ENCODE measurements around the gene RNASE11. TPM values are rescaled to one million over a fixed set of nuclear protein-coding genes. Genes with fewer than 3 reads are reported as not detected.
"Not testable (repeated sequence)": the region's sequence is repeated elsewhere in the genome, so short reads cannot be mapped to it uniquely, and the experiment has no call there.

Gene RNASE11
- total RNA-seq, 1 donor from 2014 or later: not detected

- no peaks in the 10 kb centered on the region for H3K36me3 ChIP-seq
- no peak overlapping the region for H3K4me3 ChIP-seq
- no peaks in the 10 kb centered on the region for H3K9me3 ChIP-seq
- no peak overlapping the region for H3K27ac ChIP-seq
- intact Hi-C loops (cut with DNase I): no loop called here
- H3K27me3 ChIP-seq: no peaks in the 10 kb centered on the region
- TF ChIP-seq POLR2A (IDR thresholded peaks at IDR 0.05): no peak
- DNase-seq (ENCODE audit: extremely low spot score in 2 of 2): no peak
- no peaks in the 10 kb centered on the region for H3K4me1 ChIP-seq
Observed at GRCh38 chr14:20597108-20597507, 9.3 kb upstream of the RNASE11 start.

GRCh38 chr14:20595726-20596125 lies 7.9 kb upstream of the RNASE11 start:
- H3K9me3 ChIP-seq; H3K27me3 ChIP-seq; H3K36me3 ChIP-seq; H3K27ac ChIP-seq; H3K4me1 ChIP-seq; intact Hi-C loops (cut with DNase I); H3K4me3 ChIP-seq; DNase-seq (ENCODE audit: extremely low spot score in 2 of 2): not testable (repeated sequence)

GRCh38 chr14:20592574-20592973 lies 4.8 kb upstream of the RNASE11 start:
- TF ChIP-seq POLR2AphosphoS5 (IDR thresholded peaks at IDR 0.05; ENCODE audit: insufficient read depth in 1 of 2, low read depth in 1 of 2) (no peak), CTCF (IDR thresholded peaks at IDR 0.05) (no peak), POLR2A (IDR thresholded peaks at IDR 0.05) (no peak)
- H3K4me3 ChIP-seq: no peak overlapping the region

GRCh38 chr14:20591235-20591634 lies 3.4 kb upstream of the RNASE11 start, which contains the start of gene RNASE12:
Gene RNASE12 (minus strand): TSS chr14:20591376. CDS start chr14:20590723, 653 bp downstream.
- intact Hi-C loops (cut with DNase I): no loop called here
- H3K27me3 ChIP-seq: no peaks in the 10 kb centered on the region
- H3K9me3 ChIP-seq: no peaks in the 10 kb centered on the region
- no peaks in the 10 kb centered on the region for H3K36me3 ChIP-seq
- TF ChIP-seq CTCF (IDR thresholded peaks at IDR 0.05) (no peak), POLR2AphosphoS5 (IDR thresholded peaks at IDR 0.05; ENCODE audit: insufficient read depth in 1 of 2, low read depth in 1 of 2) (no peak), POLR2A (IDR thresholded peaks at IDR 0.05) (no peak)
- no peak within 1 kb of the TSS for H3K27ac ChIP-seq
- H3K4me3 ChIP-seq: no peak within 1 kb of the TSS
- DNase-seq (ENCODE audit: extremely low spot score in 2 of 2): no peak
- no peaks in the 10 kb centered on the region for H3K4me1 ChIP-seq

More at GRCh38 chr14:20592574-20592973, 4.8 kb upstream of the RNASE11 start:
- H3K27me3 ChIP-seq: no peaks in the 10 kb centered on the region
- no peak overlapping the region for H3K27ac ChIP-seq
- H3K4me1 ChIP-seq: no peaks in the 10 kb centered on the region
- H3K9me3 ChIP-seq: no peaks in the 10 kb centered on the region
- no peaks in the 10 kb centered on the region for H3K36me3 ChIP-seq
- intact Hi-C loops (cut with DNase I): no loop called here
- no peak for DNase-seq (ENCODE audit: extremely low spot score in 2 of 2)

- Histone ChIP-seq H3K27ac (no peak overlapping the region), H3K4me1 (no peaks in the 10 kb centered on the region), H3K9me3 (no peaks in the 10 kb centered on the region), H3K4me3 (no peak overlapping the region), H3K27me3 (no peaks in the 10 kb centered on the region), H3K36me3 (no peaks in the 10 kb centered on the region)
- no peak for DNase-seq (ENCODE audit: extremely low spot score in 2 of 2)
- TF ChIP-seq POLR2AphosphoS5 (IDR thresholded peaks at IDR 0.05; ENCODE audit: insufficient read depth in 1 of 2, low read depth in 1 of 2) (no peak), POLR2A (IDR thresholded peaks at IDR 0.05) (no peak), CTCF (IDR thresholded peaks at IDR 0.05) (no peak)
- intact Hi-C loops (cut with DNase I): no loop called here
Observed at GRCh38 chr14:20583908-20584307, 3.9 kb downstream of the RNASE11 start.

- Histone ChIP-seq H3K36me3 (no peaks in the 10 kb centered on the region), H3K4me3 (no peak overlapping the region), H3K27ac (no peak overlapping the region), H3K4me1 (no peaks in the 10 kb centered on the region), H3K9me3 (no peaks in the 10 kb centered on the region), H3K27me3 (no peaks in the 10 kb centered on the region)
- TF ChIP-seq POLR2AphosphoS5 (IDR thresholded peaks at IDR 0.05; ENCODE audit: insufficient read depth in 1 of 2, low read depth in 1 of 2) (no peak), CTCF (IDR thresholded peaks at IDR 0.05) (no peak), POLR2A (IDR thresholded peaks at IDR 0.05) (no peak)
- no peak for DNase-seq (ENCODE audit: extremely low spot score in 2 of 2)
- intact Hi-C loops (cut with DNase I): no loop called here
Observed at GRCh38 chr14:20583142-20583541, 4.7 kb downstream of the RNASE11 start.
